ENCODE data around the gene SELP. TPM values are rescaled to one million over a fixed set of nuclear protein-coding genes. Genes with fewer than 3 reads are reported as not detected.
A peak's percentile ranks its signal among the peaks of the same experiment; 100 is the strongest.

SELP gene
- total and polyA plus RNA-seq, 7 donors: 1.1 to 3.9 (median 1.3) TPM

- Histone ChIP-seq H3K4me1 (peaks cover 3% of the 10 kb centered on the region), H3K27me3 (ENCODE audit: insufficient read depth in 3 of 3, low read length in 2 of 3) (peaks cover 0 to 2% (median 0%) of the 10 kb centered on the region in 3 donors), H3K9me3 (no peaks in the 10 kb centered on the region), H3K4me3 (peak within 1 kb of the TSS; percentile 28), H3K36me3 (ENCODE audit: insufficient read depth in 1 of 2, low read depth in 1 of 2) (no peaks in the 10 kb centered on the region), H3K27ac (no peak within 1 kb of the TSS)
- TF ChIP-seq, protein P1, sequence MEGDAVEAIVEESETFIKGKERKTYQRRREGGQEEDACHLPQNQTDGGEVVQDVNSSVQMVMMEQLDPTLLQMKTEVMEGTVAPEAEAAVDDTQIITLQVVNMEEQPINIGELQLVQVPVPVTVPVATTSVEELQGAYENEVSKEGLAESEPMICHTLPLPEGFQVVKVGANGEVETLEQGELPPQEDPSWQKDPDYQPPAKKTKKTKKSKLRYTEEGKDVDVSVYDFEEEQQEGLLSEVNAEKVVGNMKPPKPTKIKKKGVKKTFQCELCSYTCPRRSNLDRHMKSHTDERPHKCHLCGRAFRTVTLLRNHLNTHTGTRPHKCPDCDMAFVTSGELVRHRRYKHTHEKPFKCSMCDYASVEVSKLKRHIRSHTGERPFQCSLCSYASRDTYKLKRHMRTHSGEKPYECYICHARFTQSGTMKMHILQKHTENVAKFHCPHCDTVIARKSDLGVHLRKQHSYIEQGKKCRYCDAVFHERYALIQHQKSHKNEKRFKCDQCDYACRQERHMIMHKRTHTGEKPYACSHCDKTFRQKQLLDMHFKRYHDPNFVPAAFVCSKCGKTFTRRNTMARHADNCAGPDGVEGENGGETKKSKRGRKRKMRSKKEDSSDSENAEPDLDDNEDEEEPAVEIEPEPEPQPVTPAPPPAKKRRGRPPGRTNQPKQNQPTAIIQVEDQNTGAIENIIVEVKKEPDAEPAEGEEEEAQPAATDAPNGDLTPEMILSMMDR (IDR thresholded peaks at IDR 0.05): peak; percentile 43
- intact Hi-C loops (cut with DNase I): loop anchor here in 1 of 2 donors (5.0 kb wide), 1 partner anchor 126 kb away; the partner anchor contains the start of gene SELL
- WGBS, 3 donors: 22 to 29% (median 24%) methylated on average over 15 of the region's 15 CpGs
- ATAC-seq (peak; percentile 75 to 95 (median 92)), DNase-seq (peak; percentile 55 to 78)
Observed at GRCh38 chr1:169586395-169587255, 43.3 kb downstream of the SELP start, which contains the start of gene F5. Gene F5 (minus strand): TSS chr1:169586481. CDS start chr1:169586386, 95 bp downstream.

DNA sequence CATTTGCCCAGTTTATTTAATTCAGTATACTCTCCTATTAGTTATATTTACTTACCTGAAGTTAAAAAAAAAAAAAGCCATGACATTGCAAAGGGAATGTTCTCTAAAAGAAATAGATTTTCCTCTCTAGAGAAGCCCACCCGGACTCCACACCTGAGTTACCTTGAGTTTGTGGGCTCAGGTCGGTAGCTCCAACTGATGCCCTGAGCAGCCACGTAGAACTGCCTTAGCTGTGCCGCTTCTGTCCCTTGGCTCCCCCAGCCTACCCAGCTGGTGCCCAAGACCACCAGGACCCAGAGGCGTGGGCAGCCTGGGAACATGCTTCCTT lies 43.9 kb downstream of the SELP start:
- no peaks in the 10 kb centered on the region for H3K9me3 ChIP-seq
- intact Hi-C loops (cut with DNase I): loop anchor here in 1 of 2 donors (5.0 kb wide), 1 partner anchor 126 kb away; the partner anchor contains the start of gene SELL
- TF ChIP-seq, protein P1 (IDR thresholded peaks at IDR 0.05): no peak
- DNase-seq (no peak), ATAC-seq (peak in 1 of 4 donors; percentile 27)
- 22 to 26% (median 26%) methylated on average over 5 of the region's 5 CpGs for WGBS, 3 donors
- peaks cover 3% of the 10 kb centered on the region for H3K4me1 ChIP-seq
- no peak overlapping the region for H3K27ac ChIP-seq
- peak overlapping the region; percentile 28 for H3K4me3 ChIP-seq
- no peaks in the 10 kb centered on the region for H3K36me3 ChIP-seq (ENCODE audit: insufficient read depth in 1 of 2, low read depth in 1 of 2)
- H3K27me3 ChIP-seq (ENCODE audit: insufficient read depth in 3 of 3, low read length in 2 of 3): peaks cover 0 to 2% (median 2%) of the 10 kb centered on the region in 3 donors

DNA sequence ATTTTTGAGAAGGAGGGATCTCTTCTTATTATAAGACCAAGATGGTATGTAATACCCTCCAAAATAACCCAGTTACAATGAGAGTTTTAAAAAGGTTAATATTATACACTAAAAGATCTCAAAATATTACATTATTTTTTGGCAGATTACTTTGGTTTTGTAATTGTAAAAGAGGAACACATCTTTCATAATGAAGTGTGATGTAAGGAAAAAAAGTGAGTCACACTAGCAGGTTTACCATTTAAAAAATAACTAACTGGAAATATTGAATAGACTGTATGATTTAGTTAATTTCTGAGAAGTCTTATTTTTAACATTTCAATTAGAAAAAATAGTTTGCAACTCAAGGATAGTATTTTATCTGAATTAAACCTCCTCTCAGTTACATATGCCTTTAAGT lies 44.7 kb downstream of the SELP start:
- TF ChIP-seq, protein P1 (IDR thresholded peaks at IDR 0.05): no peak
- Histone ChIP-seq H3K4me1 (peaks cover 3% of the 10 kb centered on the region), H3K4me3 (no peak overlapping the region), H3K9me3 (no peaks in the 10 kb centered on the region), H3K36me3 (ENCODE audit: insufficient read depth in 1 of 2, low read depth in 1 of 2) (no peaks in the 10 kb centered on the region), H3K27me3 (ENCODE audit: insufficient read depth in 3 of 3, low read length in 2 of 3) (peaks cover 0 to 5% (median 2%) of the 10 kb centered on the region in 3 donors), H3K27ac (no peak overlapping the region)
- ATAC-seq (no peak), DNase-seq (no peak)
- intact Hi-C loops (cut with DNase I): loop anchor here in 1 of 2 donors (5.0 kb wide), 1 partner anchor 127 kb away; the partner anchor contains the start of gene SELL

- Histone ChIP-seq H3K4me3 (no peak overlapping the region), H3K36me3 (ENCODE audit: insufficient read depth in 1 of 2, low read depth in 1 of 2) (no peaks in the 10 kb centered on the region), H3K4me1 (peaks cover 3% of the 10 kb centered on the region), H3K27ac (no peak overlapping the region), H3K27me3 (ENCODE audit: insufficient read depth in 3 of 3, low read length in 2 of 3) (peaks cover 0 to 5% (median 2%) of the 10 kb centered on the region in 3 donors), H3K9me3 (no peaks in the 10 kb centered on the region)
- TF ChIP-seq, protein P1 (IDR thresholded peaks at IDR 0.05): no peak
- DNase-seq (no peak), ATAC-seq (no peak)
- intact Hi-C loops (cut with DNase I): loop anchor here in 1 of 2 donors (5.0 kb wide), 1 partner anchor 128 kb away; the partner anchor contains the start of gene SELL
- 40 to 56% (median 46%) methylated on average over 4 of the region's 4 CpGs for WGBS, 3 donors
Observed at GRCh38 chr1:169584483-169585144, 45.3 kb downstream of the SELP start.
